Activated naive CD8-positive, alpha-beta T cell treated with anti-CD3 and anti-CD28 coated beads for 36 hours (primary cell): ENCODE measurements around the gene ELAC1. TPM values are rescaled to one million over a fixed set of nuclear protein-coding genes. Genes with fewer than 3 reads are reported as not detected.
"Not testable (repeated sequence)": the region's sequence is repeated elsewhere in the genome, so short reads cannot be mapped to it uniquely, and the experiment has no call there.

Source experiments
- DNase-seq: peaks from one replicate; pipeline ENCODE4 v3.0.0; 2021
- H3K27ac Mint-ChIP-seq: one replicate; pipeline ENCODE4 v1.8.0; 2022; ENCODE audit warnings: mild to moderate bottlenecking, moderate library complexity, mixed read lengths
- H3K27me3 Mint-ChIP-seq: one replicate; pipeline ENCODE4 v1.8.0; 2022; ENCODE audit warnings: mild to moderate bottlenecking, mixed read lengths
- H3K36me3 Mint-ChIP-seq: one replicate; pipeline ENCODE4 v1.8.0; 2021; ENCODE audit warnings: mild to moderate bottlenecking, mixed read lengths
- H3K4me1 Mint-ChIP-seq: one replicate; pipeline ENCODE4 v1.8.0; 2021; ENCODE audit warnings: mixed read lengths
- H3K4me3 Mint-ChIP-seq: one replicate; pipeline ENCODE4 v1.8.0; 2022; ENCODE audit warnings: mild to moderate bottlenecking, moderate library complexity, mixed read lengths
- H3K9me3 Mint-ChIP-seq: one replicate; pipeline ENCODE4 v1.8.0; 2022; ENCODE audit warnings: mixed read lengths
- total RNA-seq, 2 experiments: library from RNA; stranded (reverse); gene quantifications; one replicate each; pipeline ENCODE4 v1.2.3, GENCODE V29; 2021

Gene ELAC1
- total RNA-seq, 2 experiments from 2014 or later: 8.0 to 11.2 TPM

DNA sequence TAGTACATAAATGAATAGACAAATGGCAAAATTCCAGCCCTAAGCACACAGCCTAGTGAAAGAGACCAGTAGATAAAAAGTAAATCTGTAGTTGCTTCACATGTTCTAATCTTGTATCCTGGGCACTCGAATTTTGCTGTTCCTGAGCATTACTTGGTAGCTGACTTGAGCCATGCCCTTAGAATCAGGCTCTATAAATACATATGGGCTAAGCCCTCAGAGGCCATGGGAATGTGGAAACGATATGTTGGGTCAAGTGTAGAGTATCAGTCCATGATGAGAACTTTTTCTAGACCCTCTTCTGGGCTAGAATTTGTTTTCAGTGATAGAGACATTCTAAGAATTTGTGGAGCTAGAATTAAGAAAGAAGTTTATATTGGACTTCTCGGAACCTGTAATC, 21.9 kb downstream of the ELAC1 start:
- no peak overlapping the region for H3K27ac Mint-ChIP-seq
- H3K4me3 Mint-ChIP-seq: no peak overlapping the region
- peaks cover 5% of the 10 kb centered on the region for H3K36me3 Mint-ChIP-seq
- DNase-seq: no peak
- no peaks in the 10 kb centered on the region for H3K27me3 Mint-ChIP-seq
- H3K9me3 Mint-ChIP-seq: no peaks in the 10 kb centered on the region
- H3K4me1 Mint-ChIP-seq: no peaks in the 10 kb centered on the region

DNA sequence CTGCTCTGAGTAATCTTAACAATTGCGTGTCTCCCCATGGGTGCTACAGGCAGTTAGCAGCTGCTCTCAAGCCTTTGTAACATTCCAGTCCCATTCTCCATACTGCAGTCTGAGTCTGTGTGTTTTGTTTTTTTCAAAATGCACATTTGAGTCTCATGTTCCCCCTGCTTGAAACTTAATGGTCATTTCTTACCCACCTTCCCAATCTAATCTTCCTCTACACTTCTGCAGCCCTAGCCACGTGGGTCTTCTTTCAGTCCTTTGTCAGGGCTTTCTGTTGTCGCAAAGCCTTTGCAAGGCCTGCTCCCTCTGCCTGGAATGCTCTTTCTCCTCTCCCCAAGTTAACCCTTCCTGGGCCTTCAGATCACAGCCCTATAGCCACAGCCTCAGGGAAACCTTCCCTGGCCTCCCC, 24.5 kb downstream of the ELAC1 start:
- no peaks in the 10 kb centered on the region for H3K4me1 Mint-ChIP-seq
- DNase-seq: no peak
- H3K27ac Mint-ChIP-seq: no peak overlapping the region
- peaks cover 2% of the 10 kb centered on the region for H3K9me3 Mint-ChIP-seq
- no peaks in the 10 kb centered on the region for H3K27me3 Mint-ChIP-seq
- H3K36me3 Mint-ChIP-seq: peaks cover 4% of the 10 kb centered on the region
- H3K4me3 Mint-ChIP-seq: no peak overlapping the region

DNA sequence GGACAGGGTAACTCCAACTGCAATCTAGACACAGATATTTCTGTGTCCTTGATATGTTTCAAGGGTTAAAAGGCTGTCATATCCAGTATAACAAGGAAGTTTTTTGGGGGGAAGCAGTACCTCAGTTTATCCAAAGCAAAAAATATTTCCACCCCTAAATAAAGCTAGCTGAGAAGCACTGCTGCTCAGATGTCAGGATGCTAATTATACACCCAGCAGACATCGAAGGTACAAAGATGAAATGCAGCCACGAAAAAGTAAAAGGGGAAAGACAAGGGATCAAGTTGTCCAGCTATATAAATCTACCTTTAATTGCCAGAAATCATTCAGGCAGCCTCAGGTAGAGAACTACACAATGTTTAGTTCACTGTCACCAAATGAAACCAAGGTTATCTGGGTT, 26.2 kb downstream of the ELAC1 start:
- H3K27ac Mint-ChIP-seq: no peak overlapping the region
- H3K36me3 Mint-ChIP-seq: peaks cover 4% of the 10 kb centered on the region
- H3K4me3 Mint-ChIP-seq: no peak overlapping the region
- H3K4me1 Mint-ChIP-seq: no peaks in the 10 kb centered on the region
- H3K27me3 Mint-ChIP-seq: no peaks in the 10 kb centered on the region
- peaks cover 2% of the 10 kb centered on the region for H3K9me3 Mint-ChIP-seq
- DNase-seq: no peak

DNA sequence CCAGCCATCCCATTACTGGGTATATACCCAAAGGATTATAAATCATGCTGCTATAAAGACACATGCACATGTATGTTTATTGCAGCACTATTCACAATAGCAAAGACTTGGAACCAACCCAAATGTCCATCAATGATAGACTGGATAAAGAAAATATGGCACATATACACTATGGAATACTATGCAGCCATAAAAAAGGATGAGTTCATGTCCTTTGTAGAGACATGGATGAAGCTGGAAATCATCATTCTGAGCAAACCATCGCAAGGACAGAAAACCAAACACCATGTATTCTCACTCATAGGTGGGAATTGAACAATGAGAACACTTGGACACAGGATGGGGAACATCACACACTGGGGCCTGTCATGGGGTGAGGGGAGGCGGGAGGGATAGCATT, 35.3 kb downstream of the ELAC1 start:
- not testable (repeated sequence) for DNase-seq, H3K4me1 Mint-ChIP-seq, H3K27me3 Mint-ChIP-seq, H3K9me3 Mint-ChIP-seq, H3K4me3 Mint-ChIP-seq, H3K27ac Mint-ChIP-seq
- H3K36me3 Mint-ChIP-seq: peaks cover 18% of the 10 kb centered on the region

DNA sequence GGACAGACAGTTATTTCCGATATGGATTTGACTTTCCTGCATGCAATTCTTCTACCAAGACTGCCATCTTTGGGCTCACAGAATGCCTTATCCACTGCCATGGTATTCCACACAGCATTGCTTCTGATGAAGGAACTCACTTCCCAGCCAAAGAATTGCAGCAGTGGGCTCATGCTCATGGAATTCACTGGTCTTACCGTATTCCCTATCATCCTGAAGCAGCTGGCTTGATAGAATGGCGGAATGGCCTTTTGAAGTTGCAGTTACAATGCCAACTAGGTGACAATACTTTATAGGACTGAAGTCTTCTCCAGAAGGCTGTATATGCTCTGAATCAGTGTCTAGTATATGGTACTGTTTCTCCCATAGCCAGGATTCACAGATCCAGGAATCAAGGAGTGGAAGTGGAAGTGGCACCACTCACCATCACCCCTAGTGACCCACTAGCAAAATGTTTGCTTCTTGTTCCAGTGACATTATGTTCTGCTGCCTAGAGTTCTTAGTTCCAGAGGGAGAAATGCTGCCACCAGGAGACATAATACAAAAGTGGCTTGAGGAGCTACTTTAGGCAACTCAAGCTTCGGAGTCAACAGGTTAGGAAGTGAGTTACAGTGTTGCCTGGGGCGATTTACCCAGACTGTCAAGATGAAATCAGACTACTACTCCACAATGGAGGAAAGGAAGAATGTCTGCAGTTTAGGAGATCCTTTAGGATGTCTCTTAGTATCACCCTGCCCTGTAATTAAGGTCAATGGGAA, 38.4 kb downstream of the ELAC1 start:
- H3K4me3 Mint-ChIP-seq: no peak overlapping the region
- peaks cover 10% of the 10 kb centered on the region for H3K36me3 Mint-ChIP-seq
- no peaks in the 10 kb centered on the region for H3K4me1 Mint-ChIP-seq
- peaks cover 6% of the 10 kb centered on the region for H3K9me3 Mint-ChIP-seq
- H3K27me3 Mint-ChIP-seq: no peaks in the 10 kb centered on the region
- DNase-seq: no peak
- H3K27ac Mint-ChIP-seq: no peak overlapping the region

DNA sequence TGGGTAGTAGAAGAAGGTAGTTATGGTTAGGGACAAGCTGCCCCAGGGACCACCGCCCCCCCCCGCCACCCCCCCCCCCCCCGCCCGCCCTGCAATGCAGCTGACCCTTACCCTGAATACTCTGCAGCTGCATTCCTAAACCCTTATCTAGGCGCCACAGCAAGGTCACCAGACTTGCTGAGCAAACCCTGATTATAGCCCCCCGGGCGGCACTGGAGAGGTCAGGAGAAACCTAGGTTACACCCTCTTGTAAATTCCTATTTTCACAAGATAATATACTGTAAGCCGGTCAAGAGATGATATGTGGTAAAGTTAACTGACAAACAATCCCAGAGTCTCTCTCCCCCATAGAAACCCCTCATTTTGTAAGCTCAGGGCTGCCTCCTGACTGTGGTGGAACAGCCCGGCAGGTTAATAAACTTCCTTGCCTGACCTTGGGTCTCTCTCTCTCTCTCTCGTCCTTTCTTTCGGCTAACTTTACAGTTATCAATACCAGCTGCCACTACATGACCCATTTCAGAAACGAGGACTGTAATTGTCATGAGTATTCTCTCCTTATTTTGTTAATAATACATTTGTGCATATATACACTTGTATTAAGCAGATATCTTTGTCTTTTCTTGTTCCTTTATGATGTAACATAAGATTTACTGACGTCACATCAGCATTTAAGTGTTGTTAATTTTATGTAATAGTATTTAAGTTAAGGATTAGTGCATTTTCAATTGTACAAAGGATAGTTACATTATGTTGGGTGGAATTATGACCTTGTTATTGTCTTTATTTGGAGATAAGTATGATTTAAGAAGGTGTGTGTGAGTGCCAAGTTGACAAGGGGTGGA, 39.3 kb downstream of the ELAC1 start:
- DNase-seq: no peak

DNA sequence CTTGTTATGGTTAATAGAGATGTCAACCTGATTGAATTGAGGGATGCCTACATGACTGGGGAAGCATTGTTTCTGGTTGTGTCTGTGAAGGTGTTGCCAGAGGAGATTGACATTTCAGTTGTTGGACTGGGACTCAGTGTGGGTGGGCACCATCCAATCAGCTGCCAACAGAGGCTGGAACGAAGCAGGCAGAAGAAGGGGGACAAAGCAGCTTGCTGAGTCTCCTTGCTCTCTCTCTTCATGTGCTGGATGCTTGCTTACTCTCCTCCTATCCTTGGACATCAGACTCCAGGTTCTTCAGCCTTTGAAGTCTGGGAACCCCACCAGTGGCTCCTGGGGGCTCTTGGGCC, 39.9 kb downstream of the ELAC1 start:
- no peaks in the 10 kb centered on the region for H3K4me1 Mint-ChIP-seq
- H3K9me3 Mint-ChIP-seq: no peaks in the 10 kb centered on the region
- H3K36me3 Mint-ChIP-seq: no peaks in the 10 kb centered on the region
- H3K27ac Mint-ChIP-seq: no peak overlapping the region
- DNase-seq: no peak
- H3K4me3 Mint-ChIP-seq: no peak overlapping the region
- no peaks in the 10 kb centered on the region for H3K27me3 Mint-ChIP-seq

More for the DNA sequence above, 39.3 kb downstream of the ELAC1 start:
- no peaks in the 10 kb centered on the region for H3K27me3 Mint-ChIP-seq
- peaks cover under 1% of the 10 kb centered on the region for H3K9me3 Mint-ChIP-seq
- H3K4me1 Mint-ChIP-seq: no peaks in the 10 kb centered on the region
- H3K36me3 Mint-ChIP-seq: peaks cover under 1% of the 10 kb centered on the region
- no peak overlapping the region for H3K4me3 Mint-ChIP-seq
- H3K27ac Mint-ChIP-seq: no peak overlapping the region

DNA sequence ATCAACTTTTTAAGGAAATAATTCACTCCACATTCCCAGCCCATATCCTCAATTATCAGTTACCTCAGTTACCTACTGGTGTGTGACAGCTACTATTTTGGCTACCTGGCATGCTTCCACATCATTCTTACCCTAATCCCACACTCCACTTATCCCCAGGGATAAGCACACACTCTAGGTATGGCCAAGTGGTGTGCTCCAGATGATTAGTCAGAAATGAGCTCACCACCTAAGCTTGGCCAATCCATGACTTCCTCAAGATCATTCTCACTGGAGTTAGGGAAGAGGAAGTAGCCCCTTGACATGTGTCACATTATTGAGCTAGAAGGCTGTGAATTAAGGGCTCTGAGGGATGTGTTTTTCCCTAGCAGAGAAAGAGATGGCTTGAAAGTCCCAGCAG, 41.2 kb downstream of the ELAC1 start:
- Mint-ChIP-seq H3K36me3 (no peaks in the 10 kb centered on the region), H3K27me3 (no peaks in the 10 kb centered on the region), H3K4me1 (no peaks in the 10 kb centered on the region), H3K9me3 (no peaks in the 10 kb centered on the region), H3K4me3 (no peak overlapping the region), H3K27ac (no peak overlapping the region)
- no peak for DNase-seq

DNA sequence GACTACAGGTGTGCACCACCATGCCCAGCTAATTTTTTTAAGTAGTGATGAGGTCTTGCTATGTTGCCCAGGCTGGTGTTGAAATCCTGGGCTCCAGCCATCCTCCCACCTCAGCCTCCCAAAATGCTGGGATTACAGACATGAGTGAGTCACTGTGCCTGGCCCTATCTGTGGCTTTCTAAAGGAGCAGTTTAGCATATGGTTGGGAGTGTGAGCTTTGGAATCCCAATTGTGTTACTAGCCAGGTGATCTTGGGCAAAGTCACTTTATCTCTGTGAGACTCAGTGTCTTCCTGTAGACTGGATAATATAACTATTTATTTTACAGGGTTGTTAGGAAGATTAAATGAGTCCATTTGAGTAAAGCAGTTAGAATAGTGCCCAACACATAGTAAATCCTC, 42.4 kb downstream of the ELAC1 start:
- Mint-ChIP-seq H3K27ac (no peak overlapping the region), H3K36me3 (no peaks in the 10 kb centered on the region), H3K4me1 (no peaks in the 10 kb centered on the region), H3K27me3 (no peaks in the 10 kb centered on the region), H3K9me3 (no peaks in the 10 kb centered on the region), H3K4me3 (no peak overlapping the region)
- DNase-seq: no peak

DNA sequence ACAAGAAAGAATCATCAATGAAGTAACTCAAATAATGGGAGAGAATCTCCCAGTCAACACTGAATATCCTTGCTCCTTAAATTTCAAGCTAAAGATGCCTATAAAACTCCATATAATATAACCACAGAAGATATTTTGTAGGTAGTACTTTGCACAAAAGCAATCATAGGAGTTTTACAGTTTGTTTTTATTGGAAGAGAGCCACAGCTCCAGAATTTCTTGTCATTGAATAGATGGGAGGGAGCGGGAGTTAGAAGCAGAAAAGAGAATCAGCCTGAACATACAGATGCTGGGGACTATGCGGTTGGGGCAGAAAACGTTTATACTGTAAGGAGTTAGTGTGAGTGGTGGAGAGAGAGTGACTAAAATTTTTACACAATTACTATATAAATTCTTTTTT, 43.9 kb downstream of the ELAC1 start:
- Mint-ChIP-seq H3K4me3 (no peak overlapping the region), H3K27ac (no peak overlapping the region), H3K4me1 (no peaks in the 10 kb centered on the region), H3K9me3 (no peaks in the 10 kb centered on the region), H3K36me3 (no peaks in the 10 kb centered on the region), H3K27me3 (no peaks in the 10 kb centered on the region)
- DNase-seq: no peak

DNA sequence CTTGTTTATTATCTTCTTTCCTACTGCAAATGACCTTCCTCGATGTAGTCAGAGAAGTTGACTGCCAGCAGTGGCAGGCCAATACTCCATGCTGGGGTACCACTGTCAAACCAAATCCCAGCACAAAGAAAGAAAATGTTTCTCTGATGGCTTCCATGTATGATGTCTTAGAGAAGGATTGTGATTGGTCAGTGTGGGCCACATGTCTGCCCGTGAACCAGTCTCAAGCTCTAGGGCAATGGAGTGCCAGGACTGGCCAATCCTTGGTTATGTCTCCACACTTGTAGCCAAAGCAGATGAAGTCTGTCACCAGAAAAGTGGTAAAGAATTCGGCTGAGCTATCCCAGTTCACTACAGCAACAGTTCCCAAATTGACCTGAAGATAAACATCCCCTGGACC, 44.6 kb downstream of the ELAC1 start:
- no peaks in the 10 kb centered on the region for H3K9me3 Mint-ChIP-seq
- DNase-seq: no peak
- no peak overlapping the region for H3K4me3 Mint-ChIP-seq
- no peaks in the 10 kb centered on the region for H3K4me1 Mint-ChIP-seq
- H3K36me3 Mint-ChIP-seq: no peaks in the 10 kb centered on the region
- H3K27ac Mint-ChIP-seq: no peak overlapping the region
- no peaks in the 10 kb centered on the region for H3K27me3 Mint-ChIP-seq

DNA sequence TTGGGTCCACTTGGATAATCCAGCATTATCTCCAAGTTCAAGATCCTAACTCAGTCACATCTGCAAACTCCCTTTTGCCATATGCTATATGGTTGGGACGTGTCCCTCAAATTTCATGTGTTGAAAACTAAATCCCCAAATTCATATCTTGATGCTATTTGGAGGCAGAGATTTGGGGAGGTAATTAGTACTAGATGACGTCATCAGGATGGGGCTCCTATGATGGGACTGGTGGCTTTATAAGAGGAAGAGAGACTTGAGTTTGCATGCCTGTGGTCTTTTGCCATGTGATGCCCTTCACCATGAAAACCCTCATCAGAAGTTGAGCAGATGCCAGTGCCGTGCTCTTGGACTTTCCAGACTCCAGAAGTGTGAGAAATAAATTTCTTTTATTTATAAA, 45.4 kb downstream of the ELAC1 start:
- H3K27ac Mint-ChIP-seq: no peak overlapping the region
- no peaks in the 10 kb centered on the region for H3K27me3 Mint-ChIP-seq
- DNase-seq: no peak
- H3K4me3 Mint-ChIP-seq: no peak overlapping the region
- no peaks in the 10 kb centered on the region for H3K9me3 Mint-ChIP-seq
- no peaks in the 10 kb centered on the region for H3K4me1 Mint-ChIP-seq
- H3K36me3 Mint-ChIP-seq: no peaks in the 10 kb centered on the region

DNA sequence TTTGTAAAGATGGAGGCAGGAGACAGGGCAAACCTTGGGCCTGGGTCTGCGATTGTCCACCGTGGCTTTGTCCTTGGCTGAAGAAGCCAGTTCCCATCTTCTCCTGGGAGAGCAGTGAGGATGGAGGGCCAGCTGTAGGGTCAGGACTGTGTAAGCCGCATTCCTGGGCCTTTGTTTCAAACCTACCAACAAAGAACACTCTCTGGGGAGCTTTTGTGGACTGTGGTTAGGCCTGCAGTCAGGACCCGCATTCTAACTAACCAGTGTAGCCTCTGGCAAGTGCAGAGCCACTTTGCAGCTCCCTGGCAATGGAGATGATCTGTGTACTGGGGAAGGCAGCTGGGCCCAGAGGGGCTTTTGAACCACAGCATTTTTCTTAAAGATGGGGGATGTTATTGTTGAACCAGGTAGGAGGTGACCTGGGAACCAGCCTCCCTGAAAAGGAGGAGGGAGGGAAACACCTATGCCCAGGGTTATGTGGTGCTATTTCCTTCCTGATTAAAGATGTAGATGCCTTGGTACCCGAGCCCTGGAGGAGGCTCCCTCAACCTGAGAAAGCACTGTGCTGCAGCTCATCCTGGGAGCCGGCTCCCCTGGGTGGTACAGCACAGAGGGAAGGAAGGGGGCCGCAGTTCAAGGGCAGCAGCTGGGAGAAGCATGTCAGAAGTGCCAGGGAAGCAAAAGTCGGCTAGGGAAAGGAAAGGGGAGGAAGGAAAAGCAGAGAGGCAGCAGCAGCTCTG, 49.5 kb downstream of the ELAC1 start:
- Mint-ChIP-seq H3K4me3 (no peak overlapping the region), H3K4me1 (no peaks in the 10 kb centered on the region), H3K36me3 (no peaks in the 10 kb centered on the region), H3K27ac (no peak overlapping the region), H3K9me3 (no peaks in the 10 kb centered on the region), H3K27me3 (no peaks in the 10 kb centered on the region)
- DNase-seq: no peak

DNA sequence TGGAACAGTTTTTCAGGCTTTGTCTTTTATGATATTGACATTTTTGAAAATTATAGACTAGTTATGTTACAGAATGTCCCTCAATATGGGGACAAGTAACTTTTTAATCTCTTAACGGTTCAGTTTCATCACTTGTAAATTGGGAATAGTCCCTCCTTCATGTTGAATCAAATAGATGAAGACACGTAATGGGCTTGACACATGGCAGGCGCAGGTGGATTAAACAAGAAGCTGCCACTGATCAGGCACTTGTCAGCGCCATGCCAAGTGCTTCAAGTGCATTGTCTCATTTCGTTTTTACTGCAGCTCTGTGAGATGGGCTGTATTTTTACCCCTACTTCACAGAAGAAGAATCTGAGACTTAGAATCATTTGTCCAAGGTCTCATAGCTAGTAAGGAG, 52.7 kb downstream of the ELAC1 start:
- H3K27ac Mint-ChIP-seq: no peak overlapping the region
- no peak overlapping the region for H3K4me3 Mint-ChIP-seq
- H3K9me3 Mint-ChIP-seq: peaks cover 5% of the 10 kb centered on the region
- H3K27me3 Mint-ChIP-seq: no peaks in the 10 kb centered on the region
- no peak for DNase-seq
- no peaks in the 10 kb centered on the region for H3K4me1 Mint-ChIP-seq
- peaks cover 6% of the 10 kb centered on the region for H3K36me3 Mint-ChIP-seq

DNA sequence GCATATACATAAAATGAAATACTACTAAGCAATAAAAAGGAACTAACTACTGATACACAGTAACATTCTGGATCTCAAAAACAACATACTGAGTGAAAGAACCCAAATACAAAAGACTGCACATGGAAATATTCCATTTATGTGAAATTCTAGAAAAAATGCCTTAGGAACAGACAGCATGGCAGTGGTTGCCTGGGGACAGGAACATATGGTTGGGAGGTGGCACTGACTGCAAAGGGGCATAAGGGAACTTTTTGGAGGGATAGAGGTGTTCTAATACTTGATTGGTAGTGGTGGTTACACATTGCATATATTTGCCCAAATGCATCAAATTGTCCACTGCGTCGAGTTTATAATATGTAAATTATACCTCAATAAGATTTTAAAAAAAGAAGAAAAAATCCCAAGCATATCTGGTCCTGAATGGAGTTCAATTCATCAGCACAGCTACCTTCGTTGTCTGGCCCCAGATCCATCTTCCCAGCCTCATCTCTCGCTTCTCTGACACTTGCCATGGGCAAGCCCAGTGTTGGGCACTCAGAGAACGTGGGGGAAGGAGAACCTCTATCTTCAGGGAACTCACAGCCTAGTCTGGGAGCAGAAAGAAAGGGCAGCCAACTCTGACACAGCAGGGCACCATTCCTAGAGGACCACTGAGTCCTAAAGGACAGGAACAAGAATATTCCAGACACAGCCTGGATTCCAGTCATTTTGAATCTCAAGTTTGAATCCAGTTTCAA, 53.6 kb downstream of the ELAC1 start:
- H3K27ac Mint-ChIP-seq: no peak overlapping the region
- H3K4me3 Mint-ChIP-seq: no peak overlapping the region
- no peak for DNase-seq
- no peaks in the 10 kb centered on the region for H3K4me1 Mint-ChIP-seq
- H3K9me3 Mint-ChIP-seq: peaks cover 5% of the 10 kb centered on the region
- H3K36me3 Mint-ChIP-seq: peaks cover 6% of the 10 kb centered on the region
- no peaks in the 10 kb centered on the region for H3K27me3 Mint-ChIP-seq
